GM12873 (cell line): ENCODE data around the gene NSDHL.

Experiments
- CTCF ChIP-seq: IDR thresholded peaks from 2 replicates; pipeline ENCODE4 v1.5.1; 2012; ENCODE audit warnings: low read depth, mild to moderate bottlenecking, moderate library complexity, low read length, control low read depth; ENCODE audit not compliant: insufficient read depth; ENCODE audit errors: missing control alignments

NSDHL gene

GRCh38 chrX:152831391-152831790, 528 bp downstream of the NSDHL start:
- TF ChIP-seq CTCF: no peak

DNA sequence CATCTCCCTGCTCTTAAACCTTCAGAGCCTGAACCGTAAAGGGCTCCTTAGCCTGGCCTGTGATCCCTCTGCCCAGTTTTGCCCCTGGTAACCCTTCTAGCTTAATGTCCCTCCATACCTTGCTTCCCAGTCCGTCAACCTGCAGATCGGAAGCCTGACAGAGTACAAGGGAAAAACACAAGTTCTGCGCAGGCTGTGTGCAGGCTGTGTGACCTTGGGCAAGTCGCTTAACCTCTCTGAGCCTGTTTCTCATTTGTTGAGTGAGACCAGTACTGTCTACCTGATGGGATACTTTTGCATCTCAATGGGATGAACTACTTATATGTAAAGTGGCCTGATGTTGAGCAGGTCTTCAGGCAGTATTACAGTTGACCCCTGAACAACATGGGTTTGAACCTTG, 1.7 kb downstream of the NSDHL start:
- TF ChIP-seq CTCF: no peak

- TF ChIP-seq CTCF: no peak
Measured at GRCh38 chrX:152833378-152833777, 2.5 kb downstream of the NSDHL start.

DNA sequence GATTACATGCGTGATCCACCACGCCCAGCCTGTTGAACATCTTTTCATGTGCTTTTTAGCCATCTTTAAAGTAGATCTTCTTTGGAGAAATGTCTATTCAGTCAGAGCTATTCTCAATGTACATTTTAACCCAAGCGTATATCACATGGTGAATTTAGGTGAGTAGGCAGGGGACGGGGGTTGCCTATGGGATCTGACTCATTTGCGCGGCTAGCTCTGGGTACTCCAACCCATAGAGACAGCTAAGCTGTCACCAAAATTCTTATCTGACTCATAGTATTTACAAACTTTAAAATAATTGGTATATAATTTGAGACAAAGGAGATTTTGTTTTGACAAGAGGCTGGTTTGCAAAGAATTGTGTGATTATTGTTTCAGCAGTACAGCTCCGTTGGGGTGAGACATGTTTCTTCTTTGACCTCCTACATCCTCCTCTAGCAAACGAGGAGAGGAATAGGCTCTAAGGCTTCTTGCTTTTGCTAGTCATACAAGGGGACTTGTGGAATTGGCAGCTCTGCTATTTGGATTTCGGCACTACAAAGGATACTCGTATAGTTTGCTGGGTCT, 12.0 kb downstream of the NSDHL start:
- TF ChIP-seq CTCF: no peak

DNA sequence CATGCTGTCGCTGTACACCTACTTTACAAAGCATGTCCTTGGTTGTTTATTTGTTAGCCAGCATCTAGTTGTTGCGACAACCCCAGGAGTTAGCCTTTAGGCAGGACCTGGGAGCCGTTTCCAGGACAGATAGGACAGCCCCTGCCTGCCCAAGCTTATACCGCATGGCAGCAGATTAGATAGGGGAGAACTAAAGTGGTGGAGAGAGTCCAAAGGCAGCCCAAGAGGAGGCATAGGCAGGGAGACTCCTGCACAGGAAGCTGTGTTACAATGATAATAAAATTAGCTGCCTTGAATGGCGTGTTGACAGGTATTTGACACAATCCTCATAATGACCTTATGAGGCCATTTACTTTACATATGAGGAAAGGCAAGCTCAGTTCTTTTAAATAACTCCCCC, 13.0 kb downstream of the NSDHL start:
- no peak for TF ChIP-seq CTCF

DNA sequence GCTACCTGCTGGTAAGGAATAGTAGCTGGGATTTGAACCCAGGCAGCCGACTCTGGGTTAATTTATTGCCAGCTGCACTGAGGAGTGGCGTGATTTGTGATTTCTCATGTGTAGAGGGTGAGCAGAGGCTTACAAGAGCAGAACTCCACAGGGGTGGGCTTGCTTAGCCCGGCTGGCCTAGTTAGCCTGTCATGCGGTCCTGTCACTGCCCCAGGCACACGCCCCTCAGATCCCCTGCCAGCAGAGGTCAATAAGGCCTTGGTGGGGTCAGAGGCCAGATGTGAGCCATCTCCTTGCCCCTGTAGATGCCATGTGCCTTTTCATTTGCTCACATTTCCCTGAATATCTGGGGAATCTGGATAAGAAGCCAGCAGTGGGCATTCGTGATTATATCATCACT, 13.4 kb downstream of the NSDHL start:
- TF ChIP-seq CTCF: no peak

- TF ChIP-seq CTCF: no peak
Measured at GRCh38 chrX:152845618-152846240, 14.9 kb downstream of the NSDHL start.
